ENCODE measurements around the gene OPA3. TPM values are rescaled to one million over a fixed set of nuclear protein-coding genes. Genes with fewer than 3 reads are reported as not detected.

Gene OPA3
- 3.7 and 11.3 TPM in 2 replicates for total RNA-seq (ENCODE audit: low replicate concordance)

DNA sequence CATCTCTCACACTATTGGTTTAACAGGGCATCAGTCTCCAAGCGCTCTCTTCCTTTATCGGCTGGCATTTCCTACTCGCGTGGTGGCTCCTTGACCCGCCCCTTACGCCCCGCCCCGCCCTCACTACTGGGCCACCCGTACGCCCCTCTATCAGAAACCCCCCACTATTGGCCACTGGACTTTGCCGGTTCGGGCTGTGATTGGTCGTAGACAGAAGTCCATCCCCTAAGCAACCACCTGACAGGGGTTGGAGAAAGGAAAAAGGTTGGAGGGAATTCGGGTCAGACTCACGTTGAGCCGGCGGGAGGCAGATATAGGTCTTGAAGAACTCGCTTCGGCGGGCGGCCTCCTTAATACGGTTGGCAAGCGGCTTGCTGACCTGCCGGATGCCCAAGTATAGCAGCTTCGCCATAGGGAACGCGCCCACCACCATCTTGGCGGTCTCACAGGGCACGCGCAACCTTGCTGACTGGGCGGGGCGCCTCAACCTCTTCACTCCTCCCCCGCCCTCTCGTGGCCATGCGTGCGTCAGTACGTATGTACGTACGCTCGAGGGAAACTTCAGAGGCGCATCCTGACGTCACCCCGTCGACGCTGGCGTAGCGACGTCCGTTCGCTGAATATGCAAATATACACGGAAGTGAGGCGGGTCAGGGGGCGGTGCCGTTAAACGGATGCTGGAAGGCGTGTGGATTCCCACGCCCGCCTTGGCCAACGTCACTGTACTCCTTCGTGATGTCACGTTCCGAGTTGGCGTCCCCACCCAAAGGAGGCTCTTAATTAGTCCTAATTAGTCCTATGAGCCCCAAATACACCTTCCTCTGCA is at the start of gene OPA3:
TSS of gene OPA3 (minus strand) at position 471 of the 826 bp plus-strand sequence. CDS start at position 433, 38 bp downstream.
- H3K27ac ChIP-seq, result peak within 1 kb of the TSS; percentile 66
- H3K79me2 ChIP-seq (ENCODE audit: low read depth), result peaks cover 27% of the 10 kb centered on the region
- H3K4me2 ChIP-seq, result peak within 1 kb of the TSS; percentile 82
- H3F3A ChIP-seq (ENCODE audit: low read depth), result peaks cover 5% of the 10 kb centered on the region
- peaks cover 5% of the 10 kb centered on the region for H3K27me3 Mint-ChIP-seq (ENCODE audit: insufficient read depth, low read depth)
- TF ChIP-seq, protein P1, sequence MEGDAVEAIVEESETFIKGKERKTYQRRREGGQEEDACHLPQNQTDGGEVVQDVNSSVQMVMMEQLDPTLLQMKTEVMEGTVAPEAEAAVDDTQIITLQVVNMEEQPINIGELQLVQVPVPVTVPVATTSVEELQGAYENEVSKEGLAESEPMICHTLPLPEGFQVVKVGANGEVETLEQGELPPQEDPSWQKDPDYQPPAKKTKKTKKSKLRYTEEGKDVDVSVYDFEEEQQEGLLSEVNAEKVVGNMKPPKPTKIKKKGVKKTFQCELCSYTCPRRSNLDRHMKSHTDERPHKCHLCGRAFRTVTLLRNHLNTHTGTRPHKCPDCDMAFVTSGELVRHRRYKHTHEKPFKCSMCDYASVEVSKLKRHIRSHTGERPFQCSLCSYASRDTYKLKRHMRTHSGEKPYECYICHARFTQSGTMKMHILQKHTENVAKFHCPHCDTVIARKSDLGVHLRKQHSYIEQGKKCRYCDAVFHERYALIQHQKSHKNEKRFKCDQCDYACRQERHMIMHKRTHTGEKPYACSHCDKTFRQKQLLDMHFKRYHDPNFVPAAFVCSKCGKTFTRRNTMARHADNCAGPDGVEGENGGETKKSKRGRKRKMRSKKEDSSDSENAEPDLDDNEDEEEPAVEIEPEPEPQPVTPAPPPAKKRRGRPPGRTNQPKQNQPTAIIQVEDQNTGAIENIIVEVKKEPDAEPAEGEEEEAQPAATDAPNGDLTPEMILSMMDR (IDR thresholded peaks at IDR 0.05), result peak; percentile 59
- no peak for TF ChIP-seq EZH2 (IDR thresholded peaks at IDR 0.05)
- no peak for TF ChIP-seq EZH2phosphoT487 (IDR thresholded peaks at IDR 0.05)
- H3K4me3 Mint-ChIP-seq, result peak within 1 kb of the TSS; percentile 94
- peak within 1 kb of the TSS; percentile 97 for H3K27ac Mint-ChIP-seq
- peak within 1 kb of the TSS; percentile 89 for H2AFZ ChIP-seq (replicated peaks)
- H4K20me1 ChIP-seq (ENCODE audit: low read depth), result no peaks in the 10 kb centered on the region
- no peaks in the 10 kb centered on the region for H3K9me3 Mint-ChIP-seq
- H3K9ac ChIP-seq, result peak within 1 kb of the TSS; percentile 50
- no peaks in the 10 kb centered on the region for H3K36me3 ChIP-seq
- H3K36me3 Mint-ChIP-seq, result peaks cover 2% of the 10 kb centered on the region
- no peaks in the 10 kb centered on the region for H3K4me1 ChIP-seq
- H3K9me3 ChIP-seq (ENCODE audit: low read depth), result no peaks in the 10 kb centered on the region
- H3K27me3 ChIP-seq, result no peaks in the 10 kb centered on the region
- peak; percentile 100 for DNase-seq (ENCODE audit: low spot score)
- H3K4me1 Mint-ChIP-seq, result peaks cover 12% of the 10 kb centered on the region
- peak within 1 kb of the TSS; percentile 77 for H3K4me3 ChIP-seq

DNA sequence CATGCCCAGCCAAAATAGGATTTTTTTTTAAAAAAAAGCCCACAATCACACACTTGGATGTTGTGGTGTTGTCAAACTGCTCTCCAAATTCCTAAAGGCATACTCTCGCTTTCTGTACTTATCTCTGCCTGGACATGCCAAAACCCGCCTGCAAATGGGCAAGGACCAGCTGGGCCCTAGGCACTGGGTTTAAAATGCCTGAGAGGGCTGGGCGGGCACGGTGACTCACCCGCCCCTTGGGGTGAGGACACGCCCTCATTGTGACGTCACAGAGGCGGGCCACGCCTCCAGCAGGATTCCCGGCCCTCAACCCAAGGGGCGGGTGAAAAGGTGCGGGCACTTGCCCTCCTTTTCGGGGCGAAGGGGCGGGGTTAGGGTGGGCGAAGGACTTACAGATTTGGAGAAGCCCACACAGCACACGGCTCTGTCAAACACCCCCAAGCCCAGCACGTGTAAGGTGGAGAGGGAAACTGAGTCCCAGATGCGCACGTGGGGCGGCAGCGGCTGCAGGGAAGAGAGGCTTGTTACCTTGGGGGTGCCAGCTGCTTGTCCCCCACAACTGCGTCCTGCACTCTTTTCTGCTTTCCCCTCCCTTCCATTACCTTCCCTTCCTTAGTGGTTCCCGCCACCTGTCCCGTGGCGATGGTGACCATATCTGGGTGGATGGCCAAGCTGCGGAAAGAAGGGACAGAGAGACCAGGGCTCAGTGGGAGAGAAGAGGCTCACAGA is 48.0 kb upstream of the OPA3 start:
- no peak overlapping the region for H3K9ac ChIP-seq
- no peaks in the 10 kb centered on the region for H3K27me3 Mint-ChIP-seq (ENCODE audit: insufficient read depth, low read depth)
- H3K36me3 ChIP-seq, result no peaks in the 10 kb centered on the region
- no peak overlapping the region for H3K27ac ChIP-seq
- H3K4me2 ChIP-seq, result peak overlapping the region; percentile 17
- H3K36me3 Mint-ChIP-seq, result peaks cover under 1% of the 10 kb centered on the region
- peaks cover 27% of the 10 kb centered on the region for H3F3A ChIP-seq (ENCODE audit: low read depth)
- DNase-seq (ENCODE audit: low spot score), result peak; percentile 93
- TF ChIP-seq EZH2 (IDR thresholded peaks at IDR 0.05) (no peak), EZH2phosphoT487 (IDR thresholded peaks at IDR 0.05) (no peak)
- TF ChIP-seq, protein P1 (IDR thresholded peaks at IDR 0.05), result no peak
- no peak overlapping the region for H3K27ac Mint-ChIP-seq
- H3K4me3 ChIP-seq, result no peak overlapping the region
- peaks cover 9% of the 10 kb centered on the region for H3K4me1 Mint-ChIP-seq
- H4K20me1 ChIP-seq (ENCODE audit: low read depth), result no peaks in the 10 kb centered on the region
- no peaks in the 10 kb centered on the region for H3K9me3 Mint-ChIP-seq
- no peak overlapping the region for H2AFZ ChIP-seq (replicated peaks)
- H3K4me3 Mint-ChIP-seq, result peak overlapping the region; percentile 33
- no peaks in the 10 kb centered on the region for H3K79me2 ChIP-seq (ENCODE audit: low read depth)
- no peaks in the 10 kb centered on the region for H3K9me3 ChIP-seq (ENCODE audit: low read depth)
- no peaks in the 10 kb centered on the region for H3K27me3 ChIP-seq
- peaks cover 10% of the 10 kb centered on the region for H3K4me1 ChIP-seq

DNA sequence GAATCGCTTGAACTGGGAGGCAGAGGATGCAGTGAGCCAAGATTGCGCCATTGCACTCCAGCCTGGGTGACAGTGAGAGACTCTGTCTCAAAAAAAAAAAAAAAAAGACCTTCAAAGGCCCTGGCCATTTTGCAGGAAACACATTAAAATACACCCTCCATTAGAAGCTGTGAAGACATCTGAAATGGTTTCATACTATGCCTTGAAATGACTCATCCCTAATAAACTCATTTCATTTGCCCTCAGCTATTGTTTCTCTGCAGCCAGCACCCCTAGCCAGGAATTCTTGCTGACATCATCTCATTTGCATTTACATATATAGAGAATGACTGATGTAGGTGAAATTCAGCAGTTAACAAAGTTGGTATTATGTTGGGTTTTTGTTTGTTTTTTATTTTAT is 45.9 kb upstream of the OPA3 start:
- Histone ChIP-seq H3K79me2 (ENCODE audit: low read depth) (no peaks in the 10 kb centered on the region), H3K4me1 (peaks cover 10% of the 10 kb centered on the region), H3K4me3 (no peak overlapping the region), H3K27ac (no peak overlapping the region), H2AFZ (replicated peaks) (no peak overlapping the region), H3K27me3 (no peaks in the 10 kb centered on the region), H3K9ac (no peak overlapping the region), H3F3A (ENCODE audit: low read depth) (peaks cover 27% of the 10 kb centered on the region), H3K36me3 (no peaks in the 10 kb centered on the region), H3K4me2 (no peak overlapping the region), H3K9me3 (ENCODE audit: low read depth) (no peaks in the 10 kb centered on the region), H4K20me1 (ENCODE audit: low read depth) (no peaks in the 10 kb centered on the region)
- Mint-ChIP-seq H3K9me3 (no peaks in the 10 kb centered on the region), H3K27me3 (ENCODE audit: insufficient read depth, low read depth) (no peaks in the 10 kb centered on the region), H3K4me3 (no peak overlapping the region), H3K4me1 (peaks cover 9% of the 10 kb centered on the region), H3K27ac (no peak overlapping the region), H3K36me3 (peaks cover 3% of the 10 kb centered on the region)
- DNase-seq (ENCODE audit: low spot score), result no peak
- TF ChIP-seq, protein P1 (IDR thresholded peaks at IDR 0.05), result no peak
- TF ChIP-seq EZH2phosphoT487 (IDR thresholded peaks at IDR 0.05) (no peak), EZH2 (IDR thresholded peaks at IDR 0.05) (no peak)
